NCI-H1417 (cell line): ENCODE data around the gene FRAS1.
"Not testable (repeated sequence)": the region's sequence is repeated elsewhere in the genome, so short reads cannot be mapped to it uniquely, and the experiment has no call there.

Experiments used
- DNase-seq, 3 experiments: peaks; one replicate each; lab custom pipeline; 2025; lab: John Stamatoyannopoulos, UW

Gene FRAS1

GRCh38 chr4:78325271-78326157, 268.4 kb downstream of the FRAS1 start:
- DNase-seq: no peak

- not testable (repeated sequence) for DNase-seq
Measured at GRCh38 chr4:78328591-78328990, 271.5 kb downstream of the FRAS1 start.

- no peak for DNase-seq
Measured at GRCh38 chr4:78331186-78331585, 274.1 kb downstream of the FRAS1 start.

- DNase-seq: no peak
Measured at GRCh38 chr4:78331965-78332364, 274.8 kb downstream of the FRAS1 start.

- peak in 1 of 3 experiments; percentile 7 for DNase-seq
Measured at GRCh38 chr4:78332976-78333375, 275.9 kb downstream of the FRAS1 start.

- no peak for DNase-seq
Measured at GRCh38 chr4:78336093-78336943, 279.2 kb downstream of the FRAS1 start.

GRCh38 chr4:78337244-78338020, 280.3 kb downstream of the FRAS1 start:
- DNase-seq: no peak

- no peak for DNase-seq
Measured at GRCh38 chr4:78342125-78342524, 285.0 kb downstream of the FRAS1 start.

GRCh38 chr4:78343682-78344081, 286.6 kb downstream of the FRAS1 start:
- DNase-seq: no peak

- no peak for DNase-seq
Measured at GRCh38 chr4:78345237-78345636, 288.1 kb downstream of the FRAS1 start.

GRCh38 chr4:78346222-78346621, 289.1 kb downstream of the FRAS1 start:
- no peak for DNase-seq

- DNase-seq: no peak
Measured at GRCh38 chr4:78347527-78347926, 290.4 kb downstream of the FRAS1 start.

GRCh38 chr4:78353921-78354320, 296.8 kb downstream of the FRAS1 start:
- DNase-seq: no peak

- no peak for DNase-seq
Measured at GRCh38 chr4:78354782-78355181, 297.7 kb downstream of the FRAS1 start.

GRCh38 chr4:78355306-78355705, 298.2 kb downstream of the FRAS1 start:
- no peak for DNase-seq

GRCh38 chr4:78356251-78356786, 299.2 kb downstream of the FRAS1 start:
- no peak for DNase-seq

- no peak for DNase-seq
Measured at GRCh38 chr4:78357122-78357521, 300.0 kb downstream of the FRAS1 start.

GRCh38 chr4:78360466-78360865, 303.3 kb downstream of the FRAS1 start:
- no peak for DNase-seq

- DNase-seq: peak in 1 of 3 experiments; percentile 23
Measured at GRCh38 chr4:78361621-78362120, 304.5 kb downstream of the FRAS1 start.

- peak in 1 of 3 experiments; percentile 13 for DNase-seq
Measured at GRCh38 chr4:78362310-78362709, 305.2 kb downstream of the FRAS1 start.

GRCh38 chr4:78363031-78363570, 306.0 kb downstream of the FRAS1 start:
- DNase-seq: no peak
